HG03066 (cell line): ENCODE measurements around the gene ACO2.

Experiments used
- ATAC-seq: cut with Tn5 transposase; IDR thresholded peaks from one replicate; pipeline ENCODE4 v1.9.1; 2021; ENCODE audit warnings: low read depth; ENCODE audit not compliant: unreplicated experiment

ACO2 gene

GRCh38 chr22:41517172-41518047, 48.5 kb downstream of the ACO2 start:
- no peak for ATAC-seq

- no peak for ATAC-seq
These were observed 49.1 kb downstream of the ACO2 start for GRCh38 chr22:41518048-41518347.

- no peak for ATAC-seq
These were observed 52.2 kb downstream of the ACO2 start for GRCh38 chr22:41521126-41521525.

- ATAC-seq, result no peak
These were observed 53.9 kb downstream of the ACO2 start for GRCh38 chr22:41522813-41523212.

GRCh38 chr22:41523464-41524221, 54.7 kb downstream of the ACO2 start:
- ATAC-seq, result no peak

GRCh38 chr22:41524251-41524661, 55.3 kb downstream of the ACO2 start:
- ATAC-seq, result no peak

GRCh38 chr22:41524809-41525449, 56.0 kb downstream of the ACO2 start:
- ATAC-seq, result no peak

GRCh38 chr22:41525450-41526225, 56.7 kb downstream of the ACO2 start:
- ATAC-seq, result no peak

GRCh38 chr22:41526226-41526829, 57.4 kb downstream of the ACO2 start:
- ATAC-seq, result no peak

- no peak for ATAC-seq
These were observed 58.2 kb downstream of the ACO2 start for GRCh38 chr22:41526830-41527799.

- no peak for ATAC-seq
These were observed 59.3 kb downstream of the ACO2 start for GRCh38 chr22:41528132-41528766.

- ATAC-seq, result no peak
These were observed 60.1 kb downstream of the ACO2 start for GRCh38 chr22:41528938-41529561.

GRCh38 chr22:41530890-41531714, 62.2 kb downstream of the ACO2 start:
- no peak for ATAC-seq

GRCh38 chr22:41531715-41532477, 63.0 kb downstream of the ACO2 start:
- ATAC-seq, result no peak

GRCh38 chr22:41532908-41533825, 64.2 kb downstream of the ACO2 start:
- no peak for ATAC-seq

GRCh38 chr22:41534219-41534618, 65.3 kb downstream of the ACO2 start:
- ATAC-seq, result no peak
